Hepatocyte (in vitro differentiated cells): ENCODE data around the gene ZNF227. TPM values are rescaled to one million over a fixed set of nuclear protein-coding genes. Genes with fewer than 3 reads are reported as not detected.
"Not testable (repeated sequence)": the region's sequence is repeated elsewhere in the genome, so short reads cannot be mapped to it uniquely, and the experiment has no call there.

Source experiments
- DNase-seq: peaks from one replicate; pipeline ENCODE4 v3.0.0-alpha.2; 2016; ENCODE audit warnings: low spot score
- H2AFZ ChIP-seq: fragments of 200-600 bp; sonication (generic); 2 replicates; pipeline ENCODE4 v1.6.0; 2016; ENCODE audit warnings: antibody characterized with exemption, mild to moderate bottlenecking
- H3K27ac ChIP-seq: fragments of 200-600 bp; sonication (generic); 2 replicates; pipeline ENCODE4 v1.5.1; 2016; ENCODE audit warnings: mild to moderate bottlenecking
- H3K27me3 ChIP-seq: fragments of 200-600 bp; sonication (generic); 2 replicates; pipeline ENCODE4 v1.6.1; 2016
- H3K36me3 ChIP-seq: fragments of 200-600 bp; sonication (generic); replicated peaks from 2 replicates; pipeline ENCODE4 v1.5.1; 2016; ENCODE audit warnings: low read depth; ENCODE audit not compliant: insufficient read depth
- H3K4me1 ChIP-seq: fragments of 200-600 bp; sonication (generic); 2 replicates; pipeline ENCODE4 v1.5.1; 2016; ENCODE audit warnings: mild to moderate bottlenecking, moderate library complexity; ENCODE audit not compliant: insufficient read depth
- H3K4me2 ChIP-seq: fragments of 200-600 bp; sonication (generic); 2 replicates; pipeline ENCODE4 v1.6.0; 2016
- H3K4me3 ChIP-seq: fragments of 200-600 bp; sonication (generic); 2 replicates; pipeline ENCODE4 v1.5.1; 2016; ENCODE audit warnings: mild to moderate bottlenecking
- H3K79me2 ChIP-seq: fragments of 200-600 bp; sonication (generic); 2 replicates; pipeline ENCODE4 v1.6.0; 2017; ENCODE audit warnings: mild to moderate bottlenecking
- H3K9me2 ChIP-seq: fragments of 200-600 bp; sonication (generic); replicated peaks from 2 replicates; pipeline ENCODE4 v1.6.0; 2017; ENCODE audit warnings: mild to moderate bottlenecking; ENCODE audit not compliant: insufficient read depth
- H3K9me3 ChIP-seq: fragments of 200-600 bp; sonication (generic); 2 replicates; pipeline ENCODE4 v1.5.1; 2016; ENCODE audit warnings: low read depth, mild to moderate bottlenecking
- H4K20me1 ChIP-seq: fragments of 200-600 bp; sonication (generic); 2 replicates; pipeline ENCODE4 v1.6.0; 2016; ENCODE audit warnings: mild to moderate bottlenecking; ENCODE audit not compliant: insufficient read depth, poor library complexity, severe bottlenecking
- CTCF ChIP-seq: fragments of 200-600 bp; sonication (generic); IDR thresholded peaks from 2 replicates; pipeline ENCODE4 v1.5.1; 2016; ENCODE audit warnings: antibody characterized with exemption, mild to moderate bottlenecking; ENCODE audit not compliant: poor library complexity
- EZH2 ChIP-seq: fragments of 200-600 bp; sonication (generic); IDR thresholded peaks from 2 replicates; pipeline ENCODE4 v1.6.1; 2016; ENCODE audit warnings: antibody characterized with exemption, mild to moderate bottlenecking, borderline replicate concordance
- EZH2phosphoT487 ChIP-seq: fragments of 200-600 bp; sonication (generic); IDR thresholded peaks from one replicate; pipeline ENCODE4 v1.6.1; 2018; ENCODE audit warnings: antibody characterized with exemption, mild to moderate bottlenecking, low read depth, moderate library complexity; ENCODE audit not compliant: unreplicated experiment, severe bottlenecking
- WGBS: methylation state at CpG from one replicate; pipeline ENCODE4 v1.1.6; 2016; ENCODE audit warnings: low lambda C conversion rate; ENCODE audit errors: missing lambda C conversion rate; 5-methylcytosine and 5-hydroxymethylcytosine counted together
- polyA plus RNA-seq: library from polyadenylated mRNA; unstranded; fragments of >200 nt; fragmentation: Nextera tagmentation; extraction: Ambion mirVana; gene quantifications from 2 replicates; pipeline ENCODE4 v1.2.1, GENCODE V29; 2016
- total RNA-seq: library from RNA; depleted of rRNA; stranded (reverse); fragments of >200 nt; gene quantifications from 2 replicates; pipeline ENCODE4 v1.2.3, GENCODE V29; 2014

ZNF227 gene
- total and polyA plus RNA-seq, 2 experiments from 2014 or later = 8.2 to 15.4 TPM

- no peak for DNase-seq
- Histone ChIP-seq H3K36me3 (peaks cover 3% of the 10 kb centered on the region), H3K27me3 (no peaks in the 10 kb centered on the region), H3K4me2 (no peak overlapping the region), H3K9me2 (no peaks in the 10 kb centered on the region), H3K4me3 (no peak overlapping the region), H3K79me2 (peaks cover 4% of the 10 kb centered on the region), H2AFZ (no peak overlapping the region), H4K20me1 (no peaks in the 10 kb centered on the region), H3K27ac (no peak overlapping the region), H3K4me1 (no peaks in the 10 kb centered on the region), H3K9me3 (no peaks in the 10 kb centered on the region)
- WGBS = 100% methylated on average over 3 of the region's 3 CpGs
- no peak for TF ChIP-seq EZH2
- TF ChIP-seq CTCF = no peak
- TF ChIP-seq EZH2phosphoT487 = no peak
These were observed 16.0 kb downstream of the ZNF227 start for GRCh38 chr19:44228318-44228717.

GRCh38 chr19:44232867-44233266, 20.5 kb downstream of the ZNF227 start:
- H3K4me2 ChIP-seq = no peak overlapping the region
- TF ChIP-seq EZH2 = no peak
- peaks cover 11% of the 10 kb centered on the region for H3K9me3 ChIP-seq
- H3K9me2 ChIP-seq = no peaks in the 10 kb centered on the region
- no peaks in the 10 kb centered on the region for H3K79me2 ChIP-seq
- no peak overlapping the region for H3K4me3 ChIP-seq
- H4K20me1 ChIP-seq = no peaks in the 10 kb centered on the region
- H3K27ac ChIP-seq = no peak overlapping the region
- 96% methylated on average over 3 of the region's 3 CpGs for WGBS
- no peaks in the 10 kb centered on the region for H3K4me1 ChIP-seq
- H2AFZ ChIP-seq = no peak overlapping the region
- no peaks in the 10 kb centered on the region for H3K27me3 ChIP-seq
- DNase-seq = no peak
- peaks cover 27% of the 10 kb centered on the region for H3K36me3 ChIP-seq

GRCh38 chr19:44236384-44236783, 24.1 kb downstream of the ZNF227 start:
- H3K27ac ChIP-seq = no peak overlapping the region
- peaks cover 11% of the 10 kb centered on the region for H3K9me3 ChIP-seq
- H3K27me3 ChIP-seq = no peaks in the 10 kb centered on the region
- no peak overlapping the region for H3K4me3 ChIP-seq
- H3K4me1 ChIP-seq = no peaks in the 10 kb centered on the region
- no peaks in the 10 kb centered on the region for H3K79me2 ChIP-seq
- H2AFZ ChIP-seq = no peak overlapping the region
- H3K4me2 ChIP-seq = no peak overlapping the region
- H3K9me2 ChIP-seq = no peaks in the 10 kb centered on the region
- peaks cover 27% of the 10 kb centered on the region for H3K36me3 ChIP-seq
- no peaks in the 10 kb centered on the region for H4K20me1 ChIP-seq
- TF ChIP-seq CTCF (no peak), EZH2 (no peak), EZH2phosphoT487 (no peak)
- DNase-seq = no peak
- WGBS = 93% methylated on average over 8 of the region's 8 CpGs

GRCh38 chr19:44252332-44252731, 40.0 kb downstream of the ZNF227 start:
- H3K4me1 ChIP-seq, H3K4me2 ChIP-seq, H3K27ac ChIP-seq, H3K9me2 ChIP-seq, H4K20me1 ChIP-seq, H3K36me3 ChIP-seq, DNase-seq, H3K79me2 ChIP-seq, H3K27me3 ChIP-seq, H2AFZ ChIP-seq, H3K4me3 ChIP-seq: not testable (repeated sequence)
- H3K9me3 ChIP-seq = peaks cover 56% of the 10 kb centered on the region
- WGBS = 100% methylated on average over 2 of the region's 2 CpGs

GRCh38 chr19:44253392-44253791, 41.1 kb downstream of the ZNF227 start:
- H3K4me3 ChIP-seq, H3K4me2 ChIP-seq, H3K9me2 ChIP-seq, H3K4me1 ChIP-seq, H3K27ac ChIP-seq, H3K36me3 ChIP-seq, H3K27me3 ChIP-seq, H4K20me1 ChIP-seq, H3K79me2 ChIP-seq, H2AFZ ChIP-seq, DNase-seq: not testable (repeated sequence)
- 93% methylated on average over 2 of the region's 2 CpGs for WGBS
- peaks cover 50% of the 10 kb centered on the region for H3K9me3 ChIP-seq
